Mucosa of descending colon (tissue), 3 donors: Measurements from ENCODE around the gene COL6A2. TPM values are rescaled to one million over a fixed set of nuclear protein-coding genes. Genes with fewer than 3 reads are reported as not detected.
"Not testable (repeated sequence)": the region's sequence is repeated elsewhere in the genome, so short reads cannot be mapped to it uniquely, and the experiment has no call there.

Experiments
- ATAC-seq: fragments of 200-7000 bp; cut with Tn5 transposase; one replicate; pipeline ENCODE4 v1.9.1; 2020; ENCODE audit warnings: mild to moderate bottlenecking, moderate library complexity
- DNase-seq, 3 donors: peaks; one replicate each; pipeline ENCODE4 v3.0.0-alpha.2; 2020
- H3K36me3 ChIP-seq: fragments of 200-600 bp; one replicate; pipeline ENCODE4 v1.8.0; 2021; ENCODE audit warnings: low read depth, mild to moderate bottlenecking
- H3K4me1 ChIP-seq: fragments of 200-600 bp; one replicate; pipeline ENCODE4 v1.8.0; 2021; ENCODE audit warnings: low read depth, mild to moderate bottlenecking
- H3K4me3 ChIP-seq: fragments of 200-600 bp; one replicate; pipeline ENCODE4 v1.8.0; 2021; ENCODE audit warnings: mild to moderate bottlenecking
- H3K9me3 ChIP-seq: fragments of 200-600 bp; one replicate; pipeline ENCODE4 v1.8.0; 2021; ENCODE audit warnings: mild to moderate bottlenecking
- CTCF ChIP-seq: fragments of 200-600 bp; IDR thresholded peaks from one replicate; pipeline ENCODE4 v1.8.0; 2022; ENCODE audit warnings: antibody characterized with exemption, mild to moderate bottlenecking
- intact Hi-C, 2 donors: fragments of 100-400 bp; cut with DNase I in 1 of 2; cut with micrococcal nuclease in 1 of 2; formaldehyde crosslinking; loops; one replicate each; pipeline versions ENCODE4 v1.11.0 to v1.11.1; 2022; cut with DNase I, micrococcal nuclease
- total RNA-seq, 3 donors: library from RNA; stranded (reverse); fragmentation: NEBNext Ultra II Directional in 2 of 3; extraction: Animal tissue kit (Norgen Biotek cat#: 25700) in 2 of 3; gene quantifications; one replicate each; pipeline versions ENCODE4 v1.2.1 to v1.2.4, GENCODE V29; 2021 to 2023
- donor health status: DM: no; HTN: no; CAD: no; lungs with moderate emphysema.
- donor health status: DM: no; HTN: no; CAD: no.
- donor health status: DM: no; HTN: yes; CAD: no.

Gene COL6A2
- total RNA-seq, 3 donors from 2014 or later: 65.1 to 858 (median 191) TPM

- H3K9me3 ChIP-seq: no peaks in the 10 kb centered on the region
- intact Hi-C loops: no loop called here
- DNase-seq (peak in 1 of 3 donors; percentile 0), ATAC-seq (no peak)
- H3K4me3 ChIP-seq: no peak overlapping the region
- TF ChIP-seq CTCF: no peak
- H3K36me3 ChIP-seq: no peaks in the 10 kb centered on the region
- no peaks in the 10 kb centered on the region for H3K4me1 ChIP-seq
Measured at GRCh38 chr21:46059195-46059594, 38.7 kb upstream of the COL6A2 start.

GRCh38 chr21:46059711-46060455, 38.0 kb upstream of the COL6A2 start:
- ATAC-seq, intact Hi-C loops, H3K9me3 ChIP-seq, H3K36me3 ChIP-seq, H3K4me3 ChIP-seq, H3K4me1 ChIP-seq: not testable (repeated sequence)
- peak in 1 of 3 donors; percentile 1 for DNase-seq

- intact Hi-C loops: no loop called here
- ATAC-seq (peak; percentile 55), DNase-seq (peak; percentile 41 to 58 (median 49))
- no peak overlapping the region for H3K4me3 ChIP-seq
- no peak for TF ChIP-seq CTCF
- H3K9me3 ChIP-seq: no peaks in the 10 kb centered on the region
- H3K36me3 ChIP-seq: no peaks in the 10 kb centered on the region
- H3K4me1 ChIP-seq: no peaks in the 10 kb centered on the region
Measured at GRCh38 chr21:46060596-46061061, 37.3 kb upstream of the COL6A2 start.

GRCh38 chr21:46061063-46061462, 36.8 kb upstream of the COL6A2 start:
- ATAC-seq: no peak

GRCh38 chr21:46061518-46061917, 36.4 kb upstream of the COL6A2 start:
- no peak for TF ChIP-seq CTCF
- no peak for DNase-seq
- H3K9me3 ChIP-seq: no peaks in the 10 kb centered on the region
- no peaks in the 10 kb centered on the region for H3K36me3 ChIP-seq
- H3K4me3 ChIP-seq: no peak overlapping the region
- H3K4me1 ChIP-seq: no peaks in the 10 kb centered on the region
- intact Hi-C loops: no loop called here
- ATAC-seq: no peak

More at GRCh38 chr21:46061063-46061462, 36.8 kb upstream of the COL6A2 start:
- intact Hi-C loops: no loop called here
- no peaks in the 10 kb centered on the region for H3K36me3 ChIP-seq
- peak in 1 of 3 donors; percentile 0 for DNase-seq
- no peak overlapping the region for H3K4me3 ChIP-seq
- no peaks in the 10 kb centered on the region for H3K9me3 ChIP-seq
- TF ChIP-seq CTCF: no peak
- no peaks in the 10 kb centered on the region for H3K4me1 ChIP-seq

- no peaks in the 10 kb centered on the region for H3K9me3 ChIP-seq
- DNase-seq (no peak), ATAC-seq (no peak)
- H3K4me1 ChIP-seq: no peaks in the 10 kb centered on the region
- H3K4me3 ChIP-seq: no peak overlapping the region
- intact Hi-C loops: no loop called here
- TF ChIP-seq CTCF: no peak
- no peaks in the 10 kb centered on the region for H3K36me3 ChIP-seq
Measured at GRCh38 chr21:46061950-46062349, 36.0 kb upstream of the COL6A2 start.
